ENCODE data around the gene TNIP1. TPM values are rescaled to one million over a fixed set of nuclear protein-coding genes. Genes with fewer than 3 reads are reported as not detected.

The TNIP1 gene
- total RNA-seq, 4 donors from 2014 or later = 112 to 228 (median 188) TPM

DNA sequence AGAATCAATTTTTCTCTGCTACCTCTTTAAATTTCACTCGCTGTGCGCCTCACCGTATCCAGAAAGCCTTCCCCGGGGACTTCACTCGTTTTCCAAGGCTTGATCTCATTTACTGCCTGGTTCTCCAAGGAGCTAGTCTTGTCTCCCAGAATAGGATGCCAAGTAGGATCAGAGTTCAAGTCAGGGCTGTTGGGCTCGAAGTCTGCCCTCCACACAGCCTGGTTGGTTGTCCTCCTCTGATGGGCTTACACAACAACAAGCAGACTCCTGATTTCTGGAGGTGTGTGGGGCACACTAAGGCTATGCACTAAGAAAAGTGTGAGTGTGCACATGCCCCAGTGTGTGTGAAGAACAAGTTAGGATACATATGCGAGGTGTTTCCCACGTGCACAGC lies 14.0 kb upstream of the TNIP1 start:
- DNase-seq (peak in 1 of 2 donors; percentile 43), ATAC-seq (no peak)
- Histone ChIP-seq H3K9me3 (no peaks in the 10 kb centered on the region), H3K36me3 (no peaks in the 10 kb centered on the region), H3K27me3 (no peaks in the 10 kb centered on the region), H3K4me1 (peaks cover 31 to 43% of the 10 kb centered on the region in 2 donors), H3K4me3 (no peak overlapping the region), H3K27ac (peak overlapping the region; percentile 70 to 73 (median 72))
- no peak for TF ChIP-seq POLR2A (IDR thresholded peaks at IDR 0.05)
- TF ChIP-seq, protein P1, sequence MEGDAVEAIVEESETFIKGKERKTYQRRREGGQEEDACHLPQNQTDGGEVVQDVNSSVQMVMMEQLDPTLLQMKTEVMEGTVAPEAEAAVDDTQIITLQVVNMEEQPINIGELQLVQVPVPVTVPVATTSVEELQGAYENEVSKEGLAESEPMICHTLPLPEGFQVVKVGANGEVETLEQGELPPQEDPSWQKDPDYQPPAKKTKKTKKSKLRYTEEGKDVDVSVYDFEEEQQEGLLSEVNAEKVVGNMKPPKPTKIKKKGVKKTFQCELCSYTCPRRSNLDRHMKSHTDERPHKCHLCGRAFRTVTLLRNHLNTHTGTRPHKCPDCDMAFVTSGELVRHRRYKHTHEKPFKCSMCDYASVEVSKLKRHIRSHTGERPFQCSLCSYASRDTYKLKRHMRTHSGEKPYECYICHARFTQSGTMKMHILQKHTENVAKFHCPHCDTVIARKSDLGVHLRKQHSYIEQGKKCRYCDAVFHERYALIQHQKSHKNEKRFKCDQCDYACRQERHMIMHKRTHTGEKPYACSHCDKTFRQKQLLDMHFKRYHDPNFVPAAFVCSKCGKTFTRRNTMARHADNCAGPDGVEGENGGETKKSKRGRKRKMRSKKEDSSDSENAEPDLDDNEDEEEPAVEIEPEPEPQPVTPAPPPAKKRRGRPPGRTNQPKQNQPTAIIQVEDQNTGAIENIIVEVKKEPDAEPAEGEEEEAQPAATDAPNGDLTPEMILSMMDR (IDR thresholded peaks at IDR 0.05 in 4 of 5, conservative IDR thresholded peaks at IDR 0.05 in 1 of 5) = no peak
- in situ Hi-C loops (cut with MboI; ENCODE audit: low sequenced_read_pairs in 4 of 4) (loop anchor here in 1 of 4 donors (10.0 kb wide), 1 partner anchor 90 kb away; no protein-coding TSS in a partner anchor), intact Hi-C loops (cut with DNase I; ENCODE audit: low total_unique reads) (no loop called here)

DNA sequence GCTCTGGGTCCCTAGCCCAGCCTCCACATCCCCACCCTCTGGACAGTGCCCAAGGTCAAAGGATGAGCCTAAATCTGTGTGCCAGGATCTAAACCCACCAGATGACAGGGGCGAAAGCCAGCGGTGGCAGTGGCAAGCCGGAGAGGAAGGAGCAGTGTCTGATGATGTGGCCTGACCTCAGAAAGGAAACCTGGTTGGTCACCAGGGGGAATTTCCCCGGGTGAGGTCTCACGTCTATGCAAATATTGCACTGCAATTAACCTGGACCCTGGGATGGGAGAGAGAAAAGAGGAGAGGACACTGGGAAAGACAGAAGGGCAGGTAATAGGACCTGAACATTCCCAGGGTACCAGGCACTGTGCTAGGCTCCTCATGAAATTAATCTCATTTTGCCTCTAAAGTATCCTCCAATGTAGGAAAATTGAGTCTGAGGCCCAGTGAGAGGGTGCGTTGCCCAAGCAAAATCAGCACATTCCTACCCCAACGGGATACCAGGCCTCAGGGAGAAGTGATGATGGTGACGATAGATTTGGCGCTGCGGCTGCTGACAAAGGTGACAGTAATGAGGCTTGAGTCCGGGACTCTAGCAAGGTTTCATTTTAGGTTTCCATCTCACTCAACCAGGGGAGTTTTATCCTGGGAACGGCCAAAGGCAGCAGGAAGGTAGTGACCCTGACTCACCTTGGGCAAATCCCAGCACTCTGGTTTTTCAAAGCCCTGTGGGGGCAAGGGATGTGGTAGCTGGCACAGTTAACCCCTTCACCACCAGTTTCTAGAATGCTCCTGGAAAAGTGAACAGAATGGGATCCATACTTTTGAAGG lies 13.4 kb upstream of the TNIP1 start:
- Histone ChIP-seq H3K9me3 (no peaks in the 10 kb centered on the region), H3K27me3 (no peaks in the 10 kb centered on the region), H3K4me1 (peaks cover 31 to 37% of the 10 kb centered on the region in 2 donors), H3K27ac (peak overlapping the region; percentile 70 to 73 (median 72)), H3K36me3 (no peaks in the 10 kb centered on the region), H3K4me3 (no peak overlapping the region)
- intact Hi-C loops (cut with DNase I; ENCODE audit: low total_unique reads) = no loop called here
- TF ChIP-seq, protein P1 (IDR thresholded peaks at IDR 0.05 in 4 of 5, conservative IDR thresholded peaks at IDR 0.05 in 1 of 5) = no peak
- TF ChIP-seq POLR2A (IDR thresholded peaks at IDR 0.05) = no peak
- DNase-seq (no peak), ATAC-seq (no peak)
- in situ Hi-C loops (cut with MboI; ENCODE audit: low sequenced_read_pairs in 4 of 4) = loop anchor here in 1 of 4 donors (10.0 kb wide), 1 partner anchor 89 kb away; no protein-coding TSS in a partner anchor

DNA sequence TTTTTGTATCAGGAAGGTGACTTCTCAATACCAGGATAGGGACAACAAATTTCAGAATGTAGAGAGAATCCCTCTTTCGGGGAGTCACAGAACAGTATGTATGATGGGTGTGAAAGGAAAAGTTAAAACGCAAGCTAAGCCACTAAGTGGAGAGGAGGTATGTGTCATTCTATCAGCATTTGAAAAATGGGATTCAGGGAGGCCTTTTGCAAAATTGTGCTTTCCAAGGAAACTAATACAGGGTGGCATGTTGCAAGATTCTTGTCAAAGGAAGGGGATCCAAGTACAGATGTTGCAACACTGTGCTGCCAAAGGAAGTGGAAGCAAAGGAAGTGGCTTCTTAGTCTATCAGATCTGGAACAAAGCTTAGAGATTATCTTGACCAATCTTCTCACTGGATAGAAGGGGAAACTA lies 12.6 kb upstream of the TNIP1 start:
- Histone ChIP-seq H3K9me3 (no peaks in the 10 kb centered on the region), H3K4me1 (peaks cover 31 to 37% of the 10 kb centered on the region in 2 donors), H3K36me3 (no peaks in the 10 kb centered on the region), H3K4me3 (no peak overlapping the region), H3K27ac (peak overlapping the region; percentile 70 to 73 (median 72)), H3K27me3 (no peaks in the 10 kb centered on the region)
- DNase-seq (peak; percentile 66 to 77), ATAC-seq (peak; percentile 83 to 88)
- in situ Hi-C loops (cut with MboI; ENCODE audit: low sequenced_read_pairs in 4 of 4) (loop anchor here in 1 of 4 donors (10.0 kb wide), 1 partner anchor 89 kb away; no protein-coding TSS in a partner anchor), intact Hi-C loops (cut with DNase I; ENCODE audit: low total_unique reads) (no loop called here)
- TF ChIP-seq, protein P1 (IDR thresholded peaks at IDR 0.05 in 4 of 5, conservative IDR thresholded peaks at IDR 0.05 in 1 of 5) = no peak
- no peak for TF ChIP-seq POLR2A (IDR thresholded peaks at IDR 0.05)

DNA sequence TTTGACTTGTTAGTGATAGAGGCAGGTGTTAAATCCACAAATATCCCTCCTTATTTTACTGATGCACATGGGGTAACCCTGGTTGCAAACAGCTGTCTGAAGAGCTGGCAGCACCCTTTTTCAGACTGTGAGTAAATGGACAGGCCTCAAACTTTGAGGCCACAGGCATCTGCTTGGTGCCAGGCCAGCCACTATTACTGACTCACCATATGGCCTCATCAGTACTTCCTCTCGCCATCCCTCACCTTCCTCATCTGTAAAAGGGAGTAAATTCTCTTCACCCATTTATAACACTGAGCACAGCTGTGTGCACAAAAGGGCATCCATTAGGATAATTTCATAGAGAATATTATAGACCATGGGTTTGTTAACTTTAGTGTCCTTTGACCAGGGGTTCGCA lies 11.9 kb upstream of the TNIP1 start:
- intact Hi-C loops (cut with DNase I; ENCODE audit: low total_unique reads) = no loop called here
- DNase-seq (peak; percentile 81), ATAC-seq (peak; percentile 86 to 94)
- in situ Hi-C loops (cut with MboI; ENCODE audit: low sequenced_read_pairs in 4 of 4) = loop anchor here in 1 of 4 donors (10.0 kb wide), 1 partner anchor 88 kb away; no protein-coding TSS in a partner anchor
- H3K36me3 ChIP-seq = no peaks in the 10 kb centered on the region
- H3K4me3 ChIP-seq = no peak overlapping the region
- peaks cover 31 to 37% of the 10 kb centered on the region in 2 donors for H3K4me1 ChIP-seq
- peak overlapping the region; percentile 44 to 73 (median 72) for H3K27ac ChIP-seq
- H3K27me3 ChIP-seq = no peaks in the 10 kb centered on the region
- H3K9me3 ChIP-seq = no peaks in the 10 kb centered on the region
- TF ChIP-seq, protein P1 (IDR thresholded peaks at IDR 0.05 in 4 of 5, conservative IDR thresholded peaks at IDR 0.05 in 1 of 5) = no peak
- TF ChIP-seq POLR2A (IDR thresholded peaks at IDR 0.05) = no peak

All from gastrocnemius medialis (tissue), 4 donors.